Gastrocnemius medialis (tissue), 4 donors: ENCODE data around the gene NKD2. TPM values are rescaled to one million over a fixed set of nuclear protein-coding genes. Genes with fewer than 3 reads are reported as not detected.

Source experiments
- ATAC-seq, 2 donors: fragments of 150-250 bp; one replicate each; pipeline ENCODE4 v1.9.1; 2016
- DNase-seq, 2 donors: peaks; one replicate each; pipeline ENCODE4 v3.0.0-alpha.2; 2019
- H3K27ac ChIP-seq, 4 donors: fragments of 200-600 bp; sonication (generic); 1 replicate in 1 of 4; 2 replicates in 3 of 4; pipeline ENCODE4 v1.5.1; 2016 to 2018; ENCODE audit warnings: mild to moderate bottlenecking in 2 of 4, moderate library complexity in 1 of 4
- H3K27me3 ChIP-seq, 3 donors: fragments of 200-600 bp; sonication (generic) in 2 of 3; 1 replicate in 1 of 3; 2 replicates in 2 of 3; pipeline versions ENCODE4 v1.5.1 to v1.6.0; 2016 to 2019; ENCODE audit warnings: mild to moderate bottlenecking in 1 of 3, moderate library complexity in 1 of 3
- H3K36me3 ChIP-seq, 2 donors: fragments of 200-600 bp; sonication (generic) in 1 of 2; one replicate each; pipeline ENCODE4 v1.5.1; 2017 to 2018
- H3K4me1 ChIP-seq, 2 donors: fragments of 200-600 bp; sonication (generic) in 1 of 2; one replicate each; pipeline ENCODE4 v1.5.1; 2016 to 2017; ENCODE audit warnings: mild to moderate bottlenecking in 2 of 2
- H3K4me3 ChIP-seq, 4 donors: fragments of 200-600 bp; sonication (generic) in 3 of 4; 1 replicate in 1 of 4; 2 replicates in 3 of 4; pipeline ENCODE4 v1.5.1; 2016 to 2019; ENCODE audit warnings: mild to moderate bottlenecking in 2 of 4
- H3K9me3 ChIP-seq, 3 donors: fragments of 200-600 bp; sonication (generic) in 2 of 3; 1 replicate in 1 of 3; 2 replicates in 2 of 3; pipeline ENCODE4 v1.5.1; 2016 to 2019
- CTCF ChIP-seq, 5 experiments: fragments of 450-650 bp in 3 of 5; fragments of 200-600 bp in 2 of 5; sonication (generic) in 2 of 5; IDR thresholded peaks in 4 of 5; conservative IDR thresholded peaks in 1 of 5; 1 replicate in 4 of 5; 2 replicates in 1 of 5; pipeline ENCODE4 v1.5.1; 2016 to 2019; ENCODE audit warnings: antibody characterized with exemption in 5 of 5, mild to moderate bottlenecking in 3 of 5, moderate library complexity in 3 of 5
- POLR2A ChIP-seq, 2 donors: fragments of 450-650 bp; IDR thresholded peaks; one replicate each; pipeline ENCODE4 v1.6.1; 2017; ENCODE audit warnings: antibody characterized with exemption in 2 of 2, mild to moderate bottlenecking in 2 of 2, moderate library complexity in 2 of 2
- in situ Hi-C, 4 donors: fragments of 200-750 bp; cut with MboI; loops; one replicate each; pipeline versions ENCODE4 v1.15.0 to v1.8.0; 2017; ENCODE audit warnings: low sequenced_read_pairs in 4 of 4
- intact Hi-C: fragments of 100-400 bp; cut with DNase I; formaldehyde crosslinking; loops from one replicate; pipeline ENCODE4 v1.15.1; 2023; ENCODE audit warnings: low total_unique reads
- total RNA-seq, 4 donors: library from RNA; depleted of rRNA; stranded (reverse); fragments of >200 nt; gene quantifications; one replicate each; pipeline versions ENCODE4 v1.1.0 to v1.2.3, GENCODE V29; 2016

The NKD2 gene
- total RNA-seq, 4 donors from 2014 or later, result not detected

- DNase-seq, result no peak
- no peak overlapping the region for H3K4me3 ChIP-seq
Observed at GRCh38 chr5:1054799-1055775, 46.5 kb downstream of the NKD2 start.

GRCh38 chr5:1055896-1056610 lies 47.5 kb downstream of the NKD2 start:
- DNase-seq, result no peak
- TF ChIP-seq POLR2A (IDR thresholded peaks at IDR 0.05) (no peak), CTCF (IDR thresholded peaks at IDR 0.05 in 4 of 5, conservative IDR thresholded peaks at IDR 0.05 in 1 of 5) (no peak)

More at GRCh38 chr5:1054799-1055775, 46.5 kb downstream of the NKD2 start:
- TF ChIP-seq POLR2A (IDR thresholded peaks at IDR 0.05), result no peak
- TF ChIP-seq CTCF (IDR thresholded peaks at IDR 0.05 in 4 of 5, conservative IDR thresholded peaks at IDR 0.05 in 1 of 5), result no peak
- H3K27ac ChIP-seq, result no peak overlapping the region
- no peaks in the 10 kb centered on the region for H3K36me3 ChIP-seq
- in situ Hi-C loops, result no loop called here
- no peaks in the 10 kb centered on the region for H3K9me3 ChIP-seq
- no peak for ATAC-seq
- no peaks in the 10 kb centered on the region for H3K4me1 ChIP-seq
- H3K27me3 ChIP-seq, result peaks cover 0 to 2% (median 0%) of the 10 kb centered on the region in 3 donors
- intact Hi-C loops, result no loop called here

GRCh38 chr5:1056611-1057484 lies 48.2 kb downstream of the NKD2 start:
- Histone ChIP-seq H3K4me3 (no peak overlapping the region), H3K27ac (no peak overlapping the region), H3K36me3 (no peaks in the 10 kb centered on the region), H3K27me3 (peaks cover 0 to 2% (median 0%) of the 10 kb centered on the region in 3 donors), H3K4me1 (no peaks in the 10 kb centered on the region), H3K9me3 (no peaks in the 10 kb centered on the region)
- in situ Hi-C loops (no loop called here), intact Hi-C loops (no loop called here)
- DNase-seq, result no peak
- TF ChIP-seq CTCF (IDR thresholded peaks at IDR 0.05 in 4 of 5, conservative IDR thresholded peaks at IDR 0.05 in 1 of 5) (no peak), POLR2A (IDR thresholded peaks at IDR 0.05) (no peak)
- ATAC-seq, result no peak

More at GRCh38 chr5:1055896-1056610, 47.5 kb downstream of the NKD2 start:
- no peaks in the 10 kb centered on the region for H3K9me3 ChIP-seq
- ATAC-seq, result no peak
- in situ Hi-C loops (no loop called here), intact Hi-C loops (no loop called here)
- H3K4me1 ChIP-seq, result no peaks in the 10 kb centered on the region
- H3K27me3 ChIP-seq, result peaks cover 0 to 2% (median 0%) of the 10 kb centered on the region in 3 donors
- H3K36me3 ChIP-seq, result no peaks in the 10 kb centered on the region
- H3K27ac ChIP-seq, result no peak overlapping the region
- H3K4me3 ChIP-seq, result no peak overlapping the region

- in situ Hi-C loops (no loop called here), intact Hi-C loops (no loop called here)
- Histone ChIP-seq H3K27ac (no peak overlapping the region), H3K27me3 (peaks cover 0 to 2% (median 0%) of the 10 kb centered on the region in 3 donors), H3K9me3 (no peaks in the 10 kb centered on the region), H3K4me1 (no peaks in the 10 kb centered on the region), H3K4me3 (no peak overlapping the region), H3K36me3 (no peaks in the 10 kb centered on the region)
- no peak for DNase-seq
- TF ChIP-seq CTCF (IDR thresholded peaks at IDR 0.05 in 4 of 5, conservative IDR thresholded peaks at IDR 0.05 in 1 of 5) (no peak), POLR2A (IDR thresholded peaks at IDR 0.05) (no peak)
- ATAC-seq, result no peak
Observed at GRCh38 chr5:1057485-1058082, 49.0 kb downstream of the NKD2 start.
